Glutamatergic neuron (in vitro differentiated cells): ENCODE data around the gene NETO1. TPM values are rescaled to one million over a fixed set of nuclear protein-coding genes. Genes with fewer than 3 reads are reported as not detected.

ENCODE experiments used
- DNase-seq: peaks from one replicate; pipeline ENCODE4 v3.0.0; 2022
- H3K27ac Mint-ChIP-seq: one replicate; pipeline ENCODE4 v1.8.0; 2020; ENCODE audit warnings: mild to moderate bottlenecking, mixed read lengths, inconsistent platforms; ENCODE audit not compliant: unreplicated experiment
- H3K27me3 Mint-ChIP-seq: one replicate; pipeline ENCODE4 v1.8.0; 2020; ENCODE audit warnings: mild to moderate bottlenecking, moderate library complexity, mixed read lengths, inconsistent platforms; ENCODE audit not compliant: unreplicated experiment
- H3K36me3 Mint-ChIP-seq: one replicate; pipeline ENCODE4 v1.8.0; 2020; ENCODE audit warnings: mild to moderate bottlenecking, mixed read lengths, inconsistent platforms; ENCODE audit not compliant: unreplicated experiment
- H3K4me1 Mint-ChIP-seq: one replicate; pipeline ENCODE4 v1.8.0; 2020; ENCODE audit warnings: mild to moderate bottlenecking, low read depth, mixed read lengths, inconsistent platforms; ENCODE audit not compliant: unreplicated experiment
- H3K4me3 Mint-ChIP-seq: one replicate; pipeline ENCODE4 v1.8.0; 2020; ENCODE audit warnings: mild to moderate bottlenecking, mixed read lengths, inconsistent platforms; ENCODE audit not compliant: unreplicated experiment
- H3K9me3 Mint-ChIP-seq: one replicate; pipeline ENCODE4 v1.8.0; 2020; ENCODE audit warnings: mild to moderate bottlenecking, moderate library complexity, mixed read lengths, inconsistent platforms; ENCODE audit not compliant: unreplicated experiment
- CTCF ChIP-seq: fragments of 200-600 bp; sonication (generic); IDR thresholded peaks from one replicate; pipeline ENCODE4 v1.5.0; 2021; ENCODE audit not compliant: partially characterized antibody, unreplicated experiment
- total RNA-seq: library from RNA; stranded (reverse); fragmentation: NEBNext Ultra II Directional; extraction: Animal tissue kit (Norgen Biotek cat#: 25700); gene quantifications from one replicate; pipeline ENCODE4 v1.2.1, GENCODE V29; 2021; ENCODE audit not compliant: unreplicated experiment

The NETO1 gene
- total RNA-seq, 1 donor from 2014 or later, result 5.5 TPM

GRCh38 chr18:72833471-72833870 is 34.3 kb downstream of the NETO1 start:
- no peak for TF ChIP-seq CTCF
- H3K27ac Mint-ChIP-seq, result no peak overlapping the region
- H3K36me3 Mint-ChIP-seq, result no peaks in the 10 kb centered on the region
- H3K4me3 Mint-ChIP-seq, result no peak overlapping the region
- DNase-seq, result no peak
- H3K4me1 Mint-ChIP-seq, result no peaks in the 10 kb centered on the region
- H3K9me3 Mint-ChIP-seq, result no peaks in the 10 kb centered on the region
- H3K27me3 Mint-ChIP-seq, result peaks cover 2% of the 10 kb centered on the region

GRCh38 chr18:72830109-72830508 is 37.7 kb downstream of the NETO1 start:
- DNase-seq, result no peak
- TF ChIP-seq CTCF, result no peak
- Mint-ChIP-seq H3K27me3 (peaks cover 2% of the 10 kb centered on the region), H3K36me3 (no peaks in the 10 kb centered on the region), H3K4me3 (no peak overlapping the region), H3K4me1 (no peaks in the 10 kb centered on the region), H3K27ac (no peak overlapping the region), H3K9me3 (no peaks in the 10 kb centered on the region)

GRCh38 chr18:72828601-72829000 is 39.2 kb downstream of the NETO1 start:
- H3K4me1 Mint-ChIP-seq, result no peaks in the 10 kb centered on the region
- H3K27ac Mint-ChIP-seq, result no peak overlapping the region
- no peak for TF ChIP-seq CTCF
- DNase-seq, result no peak
- no peaks in the 10 kb centered on the region for H3K36me3 Mint-ChIP-seq
- H3K9me3 Mint-ChIP-seq, result no peaks in the 10 kb centered on the region
- H3K4me3 Mint-ChIP-seq, result no peak overlapping the region
- peaks cover 2% of the 10 kb centered on the region for H3K27me3 Mint-ChIP-seq

- no peak for TF ChIP-seq CTCF
- Mint-ChIP-seq H3K27me3 (peaks cover 2% of the 10 kb centered on the region), H3K27ac (no peak overlapping the region), H3K9me3 (no peaks in the 10 kb centered on the region), H3K4me3 (no peak overlapping the region), H3K4me1 (no peaks in the 10 kb centered on the region), H3K36me3 (no peaks in the 10 kb centered on the region)
- DNase-seq, result no peak
Observed at GRCh38 chr18:72826736-72827135, 41.1 kb downstream of the NETO1 start.

- no peaks in the 10 kb centered on the region for H3K4me1 Mint-ChIP-seq
- no peaks in the 10 kb centered on the region for H3K9me3 Mint-ChIP-seq
- TF ChIP-seq CTCF, result no peak
- H3K4me3 Mint-ChIP-seq, result no peak overlapping the region
- DNase-seq, result no peak
- no peaks in the 10 kb centered on the region for H3K27me3 Mint-ChIP-seq
- H3K27ac Mint-ChIP-seq, result no peak overlapping the region
- H3K36me3 Mint-ChIP-seq, result no peaks in the 10 kb centered on the region
Observed at GRCh38 chr18:72823345-72823744, 44.4 kb downstream of the NETO1 start.
